ENCODE measurements around the gene TMEM184A. TPM values are rescaled to one million over a fixed set of nuclear protein-coding genes. Genes with fewer than 3 reads are reported as not detected.

Gene TMEM184A
- total and polyA plus RNA-seq, 4 donors: 0.06 to 6.1 (median 0.84) TPM; not detected in 1

GRCh38 chr7:1591876-1592275 lies 35.9 kb upstream of the TMEM184A start:
- H3K27ac ChIP-seq (ENCODE audit: low read depth in 1 of 2, low read length in 2 of 2): no peak overlapping the region
- peaks cover 9% of the 10 kb centered on the region for H3K9me3 ChIP-seq (ENCODE audit: control insufficient read depth, low read length)
- WGBS, 2 donors: 14 to 18% methylated on average over 15 of the region's 15 CpGs
- intact Hi-C loops (cut with DNase I): no loop called here
- DNase-seq: no peak
- no peak for ATAC-seq (ENCODE audit: low FRiP score)
- no peak overlapping the region for H3K4me3 ChIP-seq (ENCODE audit: low read length in 2 of 2)
- H3K36me3 ChIP-seq (ENCODE audit: control insufficient read depth in 1 of 2, insufficient read depth in 2 of 2, low read length in 1 of 2): no peaks in the 10 kb centered on the region
- no peaks in the 10 kb centered on the region for H3K27me3 ChIP-seq (ENCODE audit: control insufficient read depth in 1 of 2, insufficient read depth in 2 of 2, low read length in 1 of 2)
- no peaks in the 10 kb centered on the region for H3K4me1 ChIP-seq (ENCODE audit: control insufficient read depth in 1 of 2, insufficient read depth in 2 of 2, low read length in 2 of 2)

- WGBS, 2 donors: 53 to 54% methylated on average over 6 of the region's 6 CpGs
Observed at GRCh38 chr7:1591396-1591795, 35.4 kb upstream of the TMEM184A start.

GRCh38 chr7:1590887-1591286 lies 34.9 kb upstream of the TMEM184A start:
- Histone ChIP-seq H3K4me1 (ENCODE audit: control insufficient read depth in 1 of 2, insufficient read depth in 2 of 2, low read length in 2 of 2) (no peaks in the 10 kb centered on the region), H3K27me3 (ENCODE audit: control insufficient read depth in 1 of 2, insufficient read depth in 2 of 2, low read length in 1 of 2) (no peaks in the 10 kb centered on the region), H3K4me3 (ENCODE audit: low read length in 2 of 2) (no peak overlapping the region), H3K9me3 (ENCODE audit: control insufficient read depth, low read length) (peaks cover 9% of the 10 kb centered on the region), H3K27ac (ENCODE audit: low read depth in 1 of 2, low read length in 2 of 2) (no peak overlapping the region), H3K36me3 (ENCODE audit: control insufficient read depth in 1 of 2, insufficient read depth in 2 of 2, low read length in 1 of 2) (no peaks in the 10 kb centered on the region)
- intact Hi-C loops (cut with DNase I): no loop called here
- DNase-seq (no peak), ATAC-seq (ENCODE audit: low FRiP score) (no peak)
- WGBS, 2 donors: 62 to 65% methylated on average over 9 of the region's 9 CpGs

More at GRCh38 chr7:1591396-1591795, 35.4 kb upstream of the TMEM184A start:
- intact Hi-C loops (cut with DNase I): no loop called here
- H3K9me3 ChIP-seq (ENCODE audit: control insufficient read depth, low read length): peaks cover 9% of the 10 kb centered on the region
- H3K4me1 ChIP-seq (ENCODE audit: control insufficient read depth in 1 of 2, insufficient read depth in 2 of 2, low read length in 2 of 2): no peaks in the 10 kb centered on the region
- ATAC-seq (ENCODE audit: low FRiP score) (no peak), DNase-seq (no peak)
- H3K27ac ChIP-seq (ENCODE audit: low read depth in 1 of 2, low read length in 2 of 2): no peak overlapping the region
- H3K36me3 ChIP-seq (ENCODE audit: control insufficient read depth in 1 of 2, insufficient read depth in 2 of 2, low read length in 1 of 2): no peaks in the 10 kb centered on the region
- no peaks in the 10 kb centered on the region for H3K27me3 ChIP-seq (ENCODE audit: control insufficient read depth in 1 of 2, insufficient read depth in 2 of 2, low read length in 1 of 2)
- no peak overlapping the region for H3K4me3 ChIP-seq (ENCODE audit: low read length in 2 of 2)

GRCh38 chr7:1590476-1590875 lies 34.5 kb upstream of the TMEM184A start:
- Histone ChIP-seq H3K36me3 (ENCODE audit: control insufficient read depth in 1 of 2, insufficient read depth in 2 of 2, low read length in 1 of 2) (no peaks in the 10 kb centered on the region), H3K4me3 (ENCODE audit: low read length in 2 of 2) (no peak overlapping the region), H3K27me3 (ENCODE audit: control insufficient read depth in 1 of 2, insufficient read depth in 2 of 2, low read length in 1 of 2) (no peaks in the 10 kb centered on the region), H3K27ac (ENCODE audit: low read depth in 1 of 2, low read length in 2 of 2) (no peak overlapping the region), H3K9me3 (ENCODE audit: control insufficient read depth, low read length) (peaks cover 9% of the 10 kb centered on the region), H3K4me1 (ENCODE audit: control insufficient read depth in 1 of 2, insufficient read depth in 2 of 2, low read length in 2 of 2) (no peaks in the 10 kb centered on the region)
- WGBS, 2 donors: 62 to 71% methylated on average over 6 of the region's 6 CpGs
- intact Hi-C loops (cut with DNase I): no loop called here
- DNase-seq (no peak), ATAC-seq (ENCODE audit: low FRiP score) (no peak)

- Histone ChIP-seq H3K36me3 (ENCODE audit: control insufficient read depth in 1 of 2, insufficient read depth in 2 of 2, low read length in 1 of 2) (no peaks in the 10 kb centered on the region), H3K9me3 (ENCODE audit: control insufficient read depth, low read length) (peaks cover 9% of the 10 kb centered on the region), H3K27ac (ENCODE audit: low read depth in 1 of 2, low read length in 2 of 2) (no peak overlapping the region), H3K4me3 (ENCODE audit: low read length in 2 of 2) (no peak overlapping the region), H3K27me3 (ENCODE audit: control insufficient read depth in 1 of 2, insufficient read depth in 2 of 2, low read length in 1 of 2) (no peaks in the 10 kb centered on the region), H3K4me1 (ENCODE audit: control insufficient read depth in 1 of 2, insufficient read depth in 2 of 2, low read length in 2 of 2) (no peaks in the 10 kb centered on the region)
- intact Hi-C loops (cut with DNase I): no loop called here
- 95 to 100% methylated on average over 1 of the region's 1 CpG for WGBS, 2 donors
- DNase-seq (no peak), ATAC-seq (ENCODE audit: low FRiP score) (no peak)
Observed at GRCh38 chr7:1588978-1589377, 33.0 kb upstream of the TMEM184A start.

GRCh38 chr7:1587738-1588137 lies 31.7 kb upstream of the TMEM184A start:
- intact Hi-C loops (cut with DNase I): no loop called here

GRCh38 chr7:1586827-1587705 lies 31.1 kb upstream of the TMEM184A start:
- Histone ChIP-seq H3K9me3 (ENCODE audit: control insufficient read depth, low read length) (peaks cover 9% of the 10 kb centered on the region), H3K4me1 (ENCODE audit: control insufficient read depth in 1 of 2, insufficient read depth in 2 of 2, low read length in 2 of 2) (no peaks in the 10 kb centered on the region), H3K27ac (ENCODE audit: low read depth in 1 of 2, low read length in 2 of 2) (no peak overlapping the region), H3K27me3 (ENCODE audit: control insufficient read depth in 1 of 2, insufficient read depth in 2 of 2, low read length in 1 of 2) (no peaks in the 10 kb centered on the region), H3K36me3 (ENCODE audit: control insufficient read depth in 1 of 2, insufficient read depth in 2 of 2, low read length in 1 of 2) (no peaks in the 10 kb centered on the region), H3K4me3 (ENCODE audit: low read length in 2 of 2) (no peak overlapping the region)
- ATAC-seq (ENCODE audit: low FRiP score): no peak
- 65 to 67% methylated on average over 41 to 42 of the region's 42 CpGs for WGBS, 2 donors
- intact Hi-C loops (cut with DNase I): no loop called here
- DNase-seq: no peak

More at GRCh38 chr7:1587738-1588137, 31.7 kb upstream of the TMEM184A start:
- no peaks in the 10 kb centered on the region for H3K27me3 ChIP-seq (ENCODE audit: control insufficient read depth in 1 of 2, insufficient read depth in 2 of 2, low read length in 1 of 2)
- ATAC-seq (ENCODE audit: low FRiP score): no peak
- H3K4me1 ChIP-seq (ENCODE audit: control insufficient read depth in 1 of 2, insufficient read depth in 2 of 2, low read length in 2 of 2): no peaks in the 10 kb centered on the region
- DNase-seq: no peak
- no peak overlapping the region for H3K27ac ChIP-seq (ENCODE audit: low read depth in 1 of 2, low read length in 2 of 2)
- no peak overlapping the region for H3K4me3 ChIP-seq (ENCODE audit: low read length in 2 of 2)
- WGBS, 2 donors: 83% methylated on average over 12 of the region's 12 CpGs
- H3K9me3 ChIP-seq (ENCODE audit: control insufficient read depth, low read length): peaks cover 9% of the 10 kb centered on the region
- no peaks in the 10 kb centered on the region for H3K36me3 ChIP-seq (ENCODE audit: control insufficient read depth in 1 of 2, insufficient read depth in 2 of 2, low read length in 1 of 2)

- Histone ChIP-seq H3K27me3 (ENCODE audit: control insufficient read depth in 1 of 2, insufficient read depth in 2 of 2, low read length in 1 of 2) (no peaks in the 10 kb centered on the region), H3K27ac (ENCODE audit: low read depth in 1 of 2, low read length in 2 of 2) (no peak overlapping the region), H3K36me3 (ENCODE audit: control insufficient read depth in 1 of 2, insufficient read depth in 2 of 2, low read length in 1 of 2) (no peaks in the 10 kb centered on the region), H3K9me3 (ENCODE audit: control insufficient read depth, low read length) (peaks cover 9% of the 10 kb centered on the region), H3K4me1 (ENCODE audit: control insufficient read depth in 1 of 2, insufficient read depth in 2 of 2, low read length in 2 of 2) (no peaks in the 10 kb centered on the region), H3K4me3 (ENCODE audit: low read length in 2 of 2) (no peak overlapping the region)
- ATAC-seq (ENCODE audit: low FRiP score) (no peak), DNase-seq (no peak)
- intact Hi-C loops (cut with DNase I): no loop called here
- 84 to 86% methylated on average over 33 to 34 of the region's 34 CpGs for WGBS, 2 donors
Observed at GRCh38 chr7:1586126-1586826, 30.3 kb upstream of the TMEM184A start.

Data from aorta (tissue), 5 donors.